Right renal pelvis (tissue), 4 donors: ENCODE measurements around the gene MYO1D. TPM values are rescaled to one million over a fixed set of nuclear protein-coding genes. Genes with fewer than 3 reads are reported as not detected.

ENCODE experiments used
- DNase-seq, 4 donors: peaks; one replicate each; pipeline ENCODE4 v3.0.0-alpha.2; 2013; ENCODE audit warnings: low read depth in 4 of 4, low spot score in 3 of 4, missing footprints in 1 of 4
- polyA plus RNA-seq, 4 donors: library from polyadenylated mRNA; unstranded; fragments of 120-200 nt; gene quantifications; one replicate each; pipeline ENCODE4 v1.2.1, GENCODE V29; 2013; ENCODE audit not compliant: insufficient read length in 4 of 4

Gene MYO1D
- polyA plus RNA-seq, 4 donors, result 28.6 to 33.3 (median 29.4) TPM

GRCh38 chr17:32497431-32498205 lies 379.3 kb downstream of the MYO1D start:
- DNase-seq, result no peak

DNA sequence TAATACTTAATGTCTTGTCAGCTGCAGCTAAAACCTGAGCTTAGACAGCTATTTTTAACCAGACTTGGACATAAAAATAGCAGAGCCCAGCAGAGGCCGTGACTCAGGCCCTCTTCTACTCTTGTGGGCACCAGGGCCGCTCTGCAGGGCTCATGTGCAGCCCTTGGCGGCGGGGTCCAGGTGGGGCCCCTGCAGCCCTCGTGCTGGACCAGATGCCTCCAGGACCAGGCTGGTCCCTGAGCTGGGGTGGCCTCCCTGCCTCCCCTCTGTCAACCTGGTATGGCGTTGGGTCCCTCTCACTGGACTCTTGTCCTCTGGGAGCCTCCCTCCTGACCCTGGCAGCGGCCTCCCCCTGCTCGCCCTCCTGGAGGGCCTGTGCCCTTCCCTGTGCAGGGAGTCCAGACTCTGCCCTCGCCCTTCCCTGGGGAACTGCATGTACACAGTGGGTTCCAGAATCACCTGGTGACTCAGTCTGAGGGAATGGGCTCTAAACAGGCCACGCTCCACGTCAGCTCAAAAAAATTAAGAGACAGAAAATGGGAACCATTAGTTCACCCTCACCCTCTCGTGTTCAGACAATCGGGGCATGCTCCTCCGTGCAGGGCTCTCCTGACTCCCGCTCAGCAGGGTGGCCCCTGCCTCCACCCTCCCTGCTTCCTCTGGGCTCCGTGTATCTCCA lies 380.4 kb downstream of the MYO1D start:
- no peak for DNase-seq

DNA sequence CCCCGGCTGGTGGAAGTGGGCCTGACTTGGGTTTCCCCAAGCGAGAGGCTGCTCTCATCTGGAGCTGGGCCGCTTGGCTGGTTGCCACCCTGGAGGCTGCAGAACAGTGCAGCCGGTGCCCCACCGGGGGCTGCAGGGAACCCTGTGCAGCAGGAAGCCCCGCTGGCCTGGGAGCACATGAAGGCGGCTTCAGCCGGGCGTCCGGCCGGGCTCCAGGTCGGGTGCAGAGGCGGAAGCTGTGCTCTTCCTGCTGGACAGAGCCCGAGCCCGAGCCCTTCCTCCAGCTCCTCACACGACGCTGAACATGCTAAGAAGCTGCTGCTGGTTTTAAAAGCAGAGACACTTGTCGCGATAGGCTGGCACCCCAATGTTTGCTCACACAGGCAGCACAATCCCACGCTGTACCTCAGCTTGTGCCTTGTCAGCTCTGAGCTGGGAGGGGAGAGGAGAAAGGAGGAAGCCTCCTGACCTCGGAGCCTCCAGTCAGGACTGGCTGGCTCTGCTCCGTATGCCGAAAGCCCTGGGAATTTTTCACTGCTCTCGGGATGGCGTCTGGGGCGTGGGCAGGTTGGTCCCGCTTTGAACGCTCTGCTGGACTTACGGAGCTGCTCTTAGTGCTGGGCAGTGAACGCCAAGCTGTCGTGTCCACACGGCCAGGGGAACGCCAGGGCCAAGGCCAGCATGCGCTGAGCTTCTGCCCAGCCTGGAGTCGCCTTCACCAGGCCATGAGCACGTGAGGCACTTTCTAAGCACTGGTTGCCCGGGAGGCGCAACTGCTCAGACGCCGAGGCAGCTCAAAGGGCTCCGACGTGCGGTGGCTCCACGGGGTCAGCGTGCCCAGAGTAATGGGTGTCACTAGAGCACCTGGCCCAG lies 381.3 kb downstream of the MYO1D start:
- peak in 1 of 4 donors; percentile 25 for DNase-seq

GRCh38 chr17:32494621-32495358 lies 382.1 kb downstream of the MYO1D start:
- DNase-seq, result no peak

- DNase-seq, result no peak
These were observed 382.9 kb downstream of the MYO1D start for GRCh38 chr17:32493976-32494513.

DNA sequence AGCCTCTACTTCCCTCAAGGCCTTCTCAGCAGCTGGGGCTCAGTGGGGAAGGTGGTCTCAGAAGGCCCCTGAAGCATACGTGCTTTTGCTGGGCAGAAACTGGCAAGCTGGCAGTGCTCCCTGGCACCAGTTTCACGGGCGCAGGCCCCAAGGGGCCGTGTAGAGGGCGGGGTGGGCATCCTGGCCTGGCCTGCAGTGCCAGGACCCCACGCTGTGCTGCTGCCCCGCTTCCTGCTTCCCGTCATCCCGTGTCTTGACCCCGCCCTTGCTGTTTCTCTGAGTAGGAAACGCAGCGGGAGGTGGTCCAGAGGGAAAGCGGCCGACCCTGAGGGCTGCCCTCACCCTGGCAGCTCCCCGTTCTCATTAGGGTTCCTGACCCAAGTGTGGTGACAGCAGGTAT lies 383.4 kb downstream of the MYO1D start:
- DNase-seq, result no peak

GRCh38 chr17:32492648-32493289 lies 384.2 kb downstream of the MYO1D start:
- no peak for DNase-seq

GRCh38 chr17:32492264-32492589 lies 384.7 kb downstream of the MYO1D start:
- no peak for DNase-seq

- no peak for DNase-seq
These were observed 385.3 kb downstream of the MYO1D start for GRCh38 chr17:32491371-32492263.

DNA sequence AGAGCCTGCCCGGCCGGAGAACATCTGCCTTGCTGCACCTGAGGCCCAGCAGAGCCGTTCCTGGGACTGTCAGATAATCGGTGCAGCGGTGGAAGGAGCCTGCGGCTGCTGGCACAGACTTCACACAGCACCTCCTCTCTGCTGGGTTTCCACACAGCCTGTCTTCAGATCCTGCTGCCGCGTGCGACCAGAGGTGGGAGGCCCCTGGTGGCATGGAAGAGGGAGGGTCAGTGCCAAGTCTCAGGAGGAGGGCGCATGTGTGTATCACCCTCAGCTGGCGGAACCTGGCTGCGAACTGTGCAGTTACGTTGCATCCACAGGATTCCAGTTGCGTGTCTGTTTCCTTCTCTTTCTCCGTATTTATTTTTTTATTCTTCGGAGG lies 386.8 kb downstream of the MYO1D start:
- no peak for DNase-seq

DNA sequence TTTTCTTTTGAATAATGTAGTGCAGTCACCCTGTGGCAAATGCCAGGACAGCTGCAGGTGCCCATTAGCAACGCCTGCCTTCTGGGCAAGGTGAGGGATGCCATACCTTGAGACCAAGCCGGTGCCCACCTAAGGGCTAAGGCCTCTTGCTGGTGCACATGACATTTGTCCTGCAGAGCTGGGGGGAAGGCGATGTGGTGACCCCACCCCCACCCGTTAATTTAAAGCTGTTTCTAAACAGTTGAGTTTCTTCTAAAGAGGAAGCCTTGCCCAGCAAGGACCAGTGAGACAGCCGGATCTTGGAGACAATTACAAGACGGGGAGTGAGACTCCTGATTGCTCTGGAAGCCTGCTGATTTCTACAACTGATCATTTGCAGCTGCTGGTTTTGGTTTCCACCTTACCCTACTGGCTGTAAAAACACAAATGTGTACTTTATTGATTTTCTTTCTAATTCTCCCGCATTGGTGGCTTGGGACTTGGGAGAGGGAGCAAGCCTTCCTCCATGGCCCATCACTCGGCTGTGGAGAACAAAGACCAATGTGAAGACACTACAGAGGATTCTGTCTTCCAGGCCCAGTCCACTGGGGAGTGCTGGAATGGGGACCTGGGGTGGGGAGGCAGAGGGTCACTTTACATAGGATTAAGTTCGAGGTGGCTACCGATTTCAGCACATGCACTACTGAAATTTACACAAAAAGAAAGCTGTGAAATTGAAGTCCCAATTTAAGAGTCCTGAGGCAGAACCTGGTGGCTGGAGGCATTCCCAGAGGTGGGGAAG lies 387.4 kb downstream of the MYO1D start:
- no peak for DNase-seq

GRCh38 chr17:32488604-32489180 lies 388.2 kb downstream of the MYO1D start:
- no peak for DNase-seq

GRCh38 chr17:32488177-32488542 lies 388.8 kb downstream of the MYO1D start:
- no peak for DNase-seq

DNA sequence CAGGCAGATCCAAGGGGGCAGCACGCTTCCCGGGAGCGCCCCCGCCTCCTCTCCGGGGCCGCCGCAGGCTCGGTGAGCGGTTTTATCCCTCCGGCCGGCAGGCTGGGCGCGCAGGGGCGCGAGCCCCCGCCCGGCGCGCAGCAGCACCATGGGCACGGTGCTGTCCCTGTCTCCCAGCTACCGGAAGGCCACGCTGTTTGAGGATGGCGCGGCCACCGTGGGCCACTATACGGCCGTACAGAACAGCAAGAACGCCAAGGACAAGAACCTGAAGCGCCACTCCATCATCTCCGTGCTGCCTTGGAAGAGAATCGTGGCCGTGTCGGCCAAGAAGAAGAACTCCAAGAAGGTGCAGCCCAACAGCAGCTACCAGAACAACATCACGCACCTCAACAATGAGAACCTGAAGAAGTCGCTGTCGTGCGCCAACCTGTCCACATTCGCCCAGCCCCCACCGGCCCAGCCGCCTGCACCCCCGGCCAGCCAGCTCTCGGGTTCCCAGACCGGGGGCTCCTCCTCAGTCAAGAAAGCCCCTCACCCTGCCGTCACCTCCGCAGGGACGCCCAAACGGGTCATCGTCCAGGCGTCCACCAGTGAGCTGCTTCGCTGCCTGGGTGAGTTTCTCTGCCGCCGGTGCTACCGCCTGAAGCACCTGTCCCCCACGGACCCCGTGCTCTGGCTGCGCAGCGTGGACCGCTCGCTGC lies 389.3 kb downstream of the MYO1D start:
- DNase-seq, result peak in 1 of 4 donors; percentile 23

- DNase-seq, result peak in 2 of 4 donors; percentile 35 to 44
These were observed 390.0 kb downstream of the MYO1D start, which contains the start of gene CDK5R1 for GRCh38 chr17:32486701-32487472. TSS of gene CDK5R1 (plus strand) at chr17:32486993. CDS start at chr17:32487621, 628 bp downstream.

GRCh38 chr17:32486111-32486700 lies 390.7 kb downstream of the MYO1D start:
- peak in 3 of 4 donors; percentile 60 to 65 (median 62) for DNase-seq
